Brain microvascular endothelial cell (primary cell): ENCODE data around the gene SUV39H2.

Experiments used
- DNase-seq: peaks from one replicate; pipeline ENCODE4 v3.0.0-alpha.2; 2020
- H3K27ac ChIP-seq: fragments of 250-450 bp; sonication (Bioruptor Pico); 2 replicates; pipeline ENCODE4 v1.5.1; 2020; ENCODE audit warnings: mild to moderate bottlenecking, moderate library complexity
- H3K27me3 ChIP-seq: fragments of 250-450 bp; sonication (Bioruptor Pico); replicated peaks from 2 replicates; pipeline ENCODE4 v1.5.1; 2020; ENCODE audit warnings: mild to moderate bottlenecking
- H3K36me3 ChIP-seq: fragments of 250-450 bp; sonication (Bioruptor Pico); replicated peaks from 2 replicates; pipeline ENCODE4 v1.5.1; 2020; ENCODE audit warnings: mild to moderate bottlenecking
- H3K4me3 ChIP-seq: 2 replicates; pipeline ENCODE4 v1.5.1; 2011; ENCODE audit warnings: low read depth, mild to moderate bottlenecking, control low read depth, low read length, moderate library complexity
- in situ Hi-C: cut with HindIII; loops from 2 replicates; pipeline ENCODE4 v1.10.0; 2017; ENCODE audit warnings: low sequenced_read_pairs, low pct_ligation_motif_present
- TF ChIP-seq, protein P1 (sequence below): IDR thresholded peaks from 2 replicates; pipeline ENCODE4 v1.5.1; 2011; ENCODE audit warnings: low read depth, mild to moderate bottlenecking, moderate library complexity, low read length, control low read depth, inconsistent platforms; ENCODE audit errors: missing control alignments

The SUV39H2 gene

DNA sequence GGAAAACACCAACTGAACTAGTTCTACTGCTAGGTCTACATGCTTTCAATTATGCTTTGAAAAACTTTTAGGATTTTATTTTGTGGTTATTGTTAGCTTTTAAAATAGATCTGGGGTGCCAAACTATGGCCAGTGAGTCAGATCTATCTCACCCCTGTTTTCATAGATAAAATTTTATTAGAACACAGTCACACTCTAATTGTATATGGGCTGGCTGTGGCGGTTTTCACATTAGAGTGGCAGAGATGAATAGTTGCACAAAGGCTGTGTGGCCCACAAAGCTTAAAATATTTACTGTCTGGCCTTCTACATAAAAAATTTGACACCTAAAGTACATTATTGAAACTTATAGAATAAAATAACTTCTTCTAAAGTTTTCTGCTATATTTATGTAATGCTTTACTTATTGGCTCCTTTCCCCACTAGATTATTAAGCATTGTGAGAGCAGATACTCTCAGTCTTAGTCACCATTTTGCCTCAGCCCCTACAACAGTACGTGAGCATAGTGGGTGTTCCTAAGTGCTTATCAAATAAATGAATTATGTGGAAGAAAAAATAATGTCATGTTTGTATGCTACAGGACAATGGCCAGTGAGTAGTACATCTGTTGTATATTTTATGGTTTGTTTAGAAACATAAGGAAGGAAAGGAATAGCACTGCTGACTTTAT, 5.4 kb upstream of the SUV39H2 start:
- Histone ChIP-seq H3K27me3 (no peaks in the 10 kb centered on the region), H3K36me3 (peaks cover 8% of the 10 kb centered on the region), H3K4me3 (no peak overlapping the region), H3K27ac (peak overlapping the region; percentile 37)
- in situ Hi-C loops: no loop called here
- DNase-seq: peak; percentile 48
- TF ChIP-seq, protein P1, sequence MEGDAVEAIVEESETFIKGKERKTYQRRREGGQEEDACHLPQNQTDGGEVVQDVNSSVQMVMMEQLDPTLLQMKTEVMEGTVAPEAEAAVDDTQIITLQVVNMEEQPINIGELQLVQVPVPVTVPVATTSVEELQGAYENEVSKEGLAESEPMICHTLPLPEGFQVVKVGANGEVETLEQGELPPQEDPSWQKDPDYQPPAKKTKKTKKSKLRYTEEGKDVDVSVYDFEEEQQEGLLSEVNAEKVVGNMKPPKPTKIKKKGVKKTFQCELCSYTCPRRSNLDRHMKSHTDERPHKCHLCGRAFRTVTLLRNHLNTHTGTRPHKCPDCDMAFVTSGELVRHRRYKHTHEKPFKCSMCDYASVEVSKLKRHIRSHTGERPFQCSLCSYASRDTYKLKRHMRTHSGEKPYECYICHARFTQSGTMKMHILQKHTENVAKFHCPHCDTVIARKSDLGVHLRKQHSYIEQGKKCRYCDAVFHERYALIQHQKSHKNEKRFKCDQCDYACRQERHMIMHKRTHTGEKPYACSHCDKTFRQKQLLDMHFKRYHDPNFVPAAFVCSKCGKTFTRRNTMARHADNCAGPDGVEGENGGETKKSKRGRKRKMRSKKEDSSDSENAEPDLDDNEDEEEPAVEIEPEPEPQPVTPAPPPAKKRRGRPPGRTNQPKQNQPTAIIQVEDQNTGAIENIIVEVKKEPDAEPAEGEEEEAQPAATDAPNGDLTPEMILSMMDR: no peak

- in situ Hi-C loops: no loop called here
- TF ChIP-seq, protein P1: no peak
- Histone ChIP-seq H3K27ac (no peak overlapping the region), H3K36me3 (no peaks in the 10 kb centered on the region), H3K27me3 (no peaks in the 10 kb centered on the region), H3K4me3 (no peak overlapping the region)
- DNase-seq: no peak
Measured at GRCh38 chr10:14875941-14876340, 2.7 kb upstream of the SUV39H2 start.

DNA sequence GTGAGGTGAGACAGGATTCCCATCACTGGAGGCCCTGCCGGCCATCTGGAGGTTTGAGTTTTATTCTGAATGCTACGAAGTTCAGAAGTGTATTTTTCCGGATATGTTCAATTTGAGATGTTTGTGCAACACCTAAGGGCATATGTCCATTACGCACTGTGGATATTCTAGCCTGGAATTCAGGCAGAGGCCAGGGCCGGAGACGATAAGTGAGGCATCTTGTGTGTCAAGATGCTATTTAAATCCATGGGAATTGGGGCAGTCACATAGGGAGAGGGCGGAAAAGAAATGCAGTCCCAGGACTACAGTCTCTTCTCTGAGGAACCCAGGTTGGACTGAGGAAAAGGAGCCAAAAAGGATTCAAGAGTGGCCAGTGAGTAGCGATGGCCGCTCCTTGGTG, 1.9 kb upstream of the SUV39H2 start:
- Histone ChIP-seq H3K27ac (peak overlapping the region; percentile 89), H3K4me3 (peak overlapping the region; percentile 96)
- in situ Hi-C loops: no loop called here

GRCh38 chr10:14879124-14879927, 660 bp downstream of the SUV39H2 start:
- Histone ChIP-seq H3K27ac (peak overlapping the region; percentile 39), H3K36me3 (no peaks in the 10 kb centered on the region), H3K27me3 (no peaks in the 10 kb centered on the region), H3K4me3 (peak overlapping the region; percentile 75)
- in situ Hi-C loops: no loop called here
- TF ChIP-seq, protein P1: no peak
- no peak for DNase-seq

More for the DNA sequence above, 1.9 kb upstream of the SUV39H2 start:
- TF ChIP-seq, protein P1: no peak
- no peaks in the 10 kb centered on the region for H3K27me3 ChIP-seq
- no peaks in the 10 kb centered on the region for H3K36me3 ChIP-seq
- no peak for DNase-seq

DNA sequence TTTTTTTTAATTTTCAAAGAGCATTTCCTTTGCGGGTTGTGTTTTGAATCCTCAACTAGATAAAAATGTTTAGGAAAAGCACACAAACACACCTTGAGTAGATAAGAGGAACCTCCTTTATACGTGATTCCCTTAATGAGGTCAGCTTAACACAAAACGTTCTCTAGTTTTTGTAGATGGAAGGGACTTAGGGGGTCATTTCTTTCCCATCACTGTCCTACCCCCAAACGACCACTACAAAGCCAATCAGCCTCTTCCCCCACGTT, 1.2 kb downstream of the SUV39H2 start:
- Histone ChIP-seq H3K27me3 (no peaks in the 10 kb centered on the region), H3K4me3 (peak overlapping the region; percentile 75), H3K27ac (no peak overlapping the region), H3K36me3 (no peaks in the 10 kb centered on the region)
- TF ChIP-seq, protein P1: no peak
- in situ Hi-C loops: no loop called here
- no peak for DNase-seq

DNA sequence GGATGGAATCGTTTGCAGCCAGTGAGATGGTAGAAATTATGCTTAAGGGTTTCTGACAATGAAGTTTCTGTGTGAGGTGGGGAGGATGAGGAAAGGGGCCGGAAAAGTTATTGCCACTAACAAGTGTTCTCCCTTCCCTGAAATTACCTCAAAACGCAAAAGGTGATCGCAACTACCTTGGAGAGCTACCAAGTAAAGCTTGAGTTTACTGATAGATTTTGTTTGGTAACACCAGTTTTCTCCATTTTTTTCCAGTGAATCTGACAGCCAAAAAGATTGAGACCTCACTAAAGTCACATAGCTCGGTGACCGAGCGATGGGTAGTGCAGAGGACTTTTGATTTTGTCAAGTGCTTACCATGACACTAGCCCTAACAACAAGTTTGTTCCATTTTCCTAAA, 1.6 kb downstream of the SUV39H2 start:
- TF ChIP-seq, protein P1: no peak
- DNase-seq: no peak
- no peaks in the 10 kb centered on the region for H3K36me3 ChIP-seq
- in situ Hi-C loops: no loop called here
- peak overlapping the region; percentile 75 for H3K4me3 ChIP-seq
- H3K27me3 ChIP-seq: no peaks in the 10 kb centered on the region
- H3K27ac ChIP-seq: no peak overlapping the region
